DND-41 (cell line): Measurements from ENCODE around the gene PRDM15.

Experiments
- CTCF ChIP-seq: IDR thresholded peaks from 2 replicates; pipeline ENCODE4 v1.5.1; 2012; ENCODE audit warnings: borderline replicate concordance, low read length, moderate library complexity, mild to moderate bottlenecking; ENCODE audit not compliant: poor library complexity, severe bottlenecking; ENCODE audit errors: extremely low read depth
- EZH2 ChIP-seq: IDR thresholded peaks from 3 replicates; pipeline ENCODE4 v1.6.1; 2012; ENCODE audit warnings: borderline replicate concordance, low read depth, mild to moderate bottlenecking, moderate library complexity, low read length, inconsistent platforms; ENCODE audit not compliant: severe bottlenecking

- TF ChIP-seq CTCF (no peak), EZH2 (no peak)
These were observed 84.5 kb downstream of the PRDM15 start for GRCh38 chr21:41794600-41794999.
